Stimulated activated CD8-positive, alpha-beta memory T cell treated with anti-CD3 and anti-CD28 coated beads, Interleukin-2, amount 100 ng/mL, for 1 hour (primary cell): Measurements from ENCODE around the gene MGAT4C.
"Not testable (repeated sequence)": the region's sequence is repeated elsewhere in the genome, so short reads cannot be mapped to it uniquely, and the experiment has no call there.

Experiments
- DNase-seq, 2 donors: peaks; one replicate each; pipeline ENCODE4 v3.0.0-alpha.2; 2020; ENCODE audit warnings: low read depth in 2 of 2

MGAT4C gene

GRCh38 chr12:86134561-86134960, 121.6 kb downstream of the MGAT4C start:
- no peak for DNase-seq

GRCh38 chr12:86126900-86127299, 129.3 kb downstream of the MGAT4C start:
- DNase-seq, result not testable (repeated sequence)

GRCh38 chr12:86122846-86123468, 133.2 kb downstream of the MGAT4C start:
- no peak for DNase-seq

- DNase-seq, result no peak
Observed at GRCh38 chr12:86118161-86118560, 138.0 kb downstream of the MGAT4C start.

- no peak for DNase-seq
Observed at GRCh38 chr12:86117711-86118110, 138.5 kb downstream of the MGAT4C start.

- DNase-seq, result no peak
Observed at GRCh38 chr12:86104087-86104486, 152.1 kb downstream of the MGAT4C start.

GRCh38 chr12:86097161-86097560, 159.0 kb downstream of the MGAT4C start:
- DNase-seq, result no peak

GRCh38 chr12:86091681-86092080, 164.5 kb downstream of the MGAT4C start:
- no peak for DNase-seq

GRCh38 chr12:86081843-86082242, 174.3 kb downstream of the MGAT4C start:
- DNase-seq, result no peak

GRCh38 chr12:86059052-86059451, 197.1 kb downstream of the MGAT4C start:
- not testable (repeated sequence) for DNase-seq

- DNase-seq, result no peak
Observed at GRCh38 chr12:86057092-86057845, 198.9 kb downstream of the MGAT4C start.

GRCh38 chr12:86052921-86053320, 203.3 kb downstream of the MGAT4C start:
- no peak for DNase-seq

- DNase-seq, result no peak
Observed at GRCh38 chr12:86050010-86050409, 206.2 kb downstream of the MGAT4C start.

GRCh38 chr12:86044396-86044795, 211.8 kb downstream of the MGAT4C start:
- DNase-seq, result no peak

GRCh38 chr12:86042062-86042461, 214.1 kb downstream of the MGAT4C start:
- DNase-seq, result no peak

GRCh38 chr12:86018361-86018760, 237.8 kb downstream of the MGAT4C start:
- DNase-seq, result no peak

- DNase-seq, result no peak
Observed at GRCh38 chr12:86015026-86015425, 241.2 kb downstream of the MGAT4C start.

- no peak for DNase-seq
Observed at GRCh38 chr12:86006727-86007126, 249.5 kb downstream of the MGAT4C start.

- DNase-seq, result no peak
Observed at GRCh38 chr12:85998074-85998473, 258.1 kb downstream of the MGAT4C start.

GRCh38 chr12:85996280-85996679, 259.9 kb downstream of the MGAT4C start:
- no peak for DNase-seq

- DNase-seq, result no peak
Observed at GRCh38 chr12:85993746-85994145, 262.4 kb downstream of the MGAT4C start.

- DNase-seq, result no peak
Observed at GRCh38 chr12:85985996-85986395, 270.2 kb downstream of the MGAT4C start.

- DNase-seq, result no peak
Observed at GRCh38 chr12:85983601-85984000, 272.6 kb downstream of the MGAT4C start.
